ENCODE data around the gene FGFR2. TPM values are rescaled to one million over a fixed set of nuclear protein-coding genes. Genes with fewer than 3 reads are reported as not detected.

Gene FGFR2
- total and polyA plus RNA-seq, 2 donors (not counting 3 experiments of a cell fraction or from before 2014, with no cell fraction given), result 0.06 TPM; not detected in 1

DNA sequence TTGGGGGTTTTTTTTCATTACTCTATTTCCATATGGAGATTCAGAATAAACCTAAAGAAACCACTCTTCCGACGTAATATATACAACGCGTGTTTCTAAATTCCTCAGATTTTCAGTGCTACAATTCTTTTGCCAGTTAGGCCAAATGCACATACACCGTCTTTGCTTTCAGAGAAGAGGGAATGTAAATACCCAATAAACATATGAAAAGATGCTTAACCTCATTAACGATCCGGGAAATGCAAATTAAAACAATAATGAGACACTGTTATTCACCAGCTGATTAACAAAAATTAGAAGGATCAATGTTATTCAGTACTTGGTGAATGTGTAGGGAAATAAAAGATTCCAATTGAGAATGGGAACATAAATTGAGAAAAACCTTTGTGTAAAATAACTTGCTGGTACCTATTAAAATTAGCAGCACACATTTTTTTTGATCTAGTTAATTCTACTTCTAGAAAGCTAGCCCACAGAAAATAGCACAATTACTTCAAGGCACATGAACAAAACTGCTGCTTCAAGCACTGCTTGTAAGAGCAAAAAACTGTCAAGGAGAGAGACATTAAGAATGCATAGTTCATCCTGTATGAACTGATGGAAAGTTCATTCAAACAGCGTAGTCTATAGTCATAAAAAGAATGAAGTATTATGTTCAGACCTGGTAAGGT, 56.7 kb downstream of the FGFR2 start:
- no peak for FAIRE-seq
- H3K9me1 ChIP-seq (replicated peaks; ENCODE audit: control insufficient read depth, extremely low read depth, insufficient read depth, low read length), result no peaks in the 10 kb centered on the region
- H3K9me3 ChIP-seq (replicated peaks; ENCODE audit: control insufficient read depth, insufficient read depth, low read length), result no peaks in the 10 kb centered on the region
- DNase-seq (ENCODE audit: low read depth, low spot score), result no peak
- dilution Hi-C loops (cut with MboI; ENCODE audit: extremely low pct_ligation_motif_present, low sequenced_read_pairs) (no loop called here), intact Hi-C loops (cut with micrococcal nuclease) (no loop called here)
- H2AFZ ChIP-seq (ENCODE audit: low read depth, low read length), result no peak overlapping the region
- BruUV-seq (replicated peaks), result no TSS peak
- no peaks in the 10 kb centered on the region for H3K79me2 ChIP-seq (ENCODE audit: control insufficient read depth, insufficient read depth, low read length)
- POLR2A ChIA-PET, result no interaction called here
- no peak overlapping the region for H3K4me2 ChIP-seq (ENCODE audit: insufficient read depth, low read length)
- TF ChIP-seq, protein P1, sequence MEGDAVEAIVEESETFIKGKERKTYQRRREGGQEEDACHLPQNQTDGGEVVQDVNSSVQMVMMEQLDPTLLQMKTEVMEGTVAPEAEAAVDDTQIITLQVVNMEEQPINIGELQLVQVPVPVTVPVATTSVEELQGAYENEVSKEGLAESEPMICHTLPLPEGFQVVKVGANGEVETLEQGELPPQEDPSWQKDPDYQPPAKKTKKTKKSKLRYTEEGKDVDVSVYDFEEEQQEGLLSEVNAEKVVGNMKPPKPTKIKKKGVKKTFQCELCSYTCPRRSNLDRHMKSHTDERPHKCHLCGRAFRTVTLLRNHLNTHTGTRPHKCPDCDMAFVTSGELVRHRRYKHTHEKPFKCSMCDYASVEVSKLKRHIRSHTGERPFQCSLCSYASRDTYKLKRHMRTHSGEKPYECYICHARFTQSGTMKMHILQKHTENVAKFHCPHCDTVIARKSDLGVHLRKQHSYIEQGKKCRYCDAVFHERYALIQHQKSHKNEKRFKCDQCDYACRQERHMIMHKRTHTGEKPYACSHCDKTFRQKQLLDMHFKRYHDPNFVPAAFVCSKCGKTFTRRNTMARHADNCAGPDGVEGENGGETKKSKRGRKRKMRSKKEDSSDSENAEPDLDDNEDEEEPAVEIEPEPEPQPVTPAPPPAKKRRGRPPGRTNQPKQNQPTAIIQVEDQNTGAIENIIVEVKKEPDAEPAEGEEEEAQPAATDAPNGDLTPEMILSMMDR (IDR thresholded peaks at IDR 0.05; ENCODE audit: extremely low read depth in 1 of 2, insufficient read depth in 1 of 2, low read depth in 1 of 2, low read length in 2 of 2), result no peak
- no peak for TF ChIP-seq MYC (IDR thresholded peaks at IDR 0.05; ENCODE audit: low read depth, low read length)
- TF ChIP-seq, protein P2, sequence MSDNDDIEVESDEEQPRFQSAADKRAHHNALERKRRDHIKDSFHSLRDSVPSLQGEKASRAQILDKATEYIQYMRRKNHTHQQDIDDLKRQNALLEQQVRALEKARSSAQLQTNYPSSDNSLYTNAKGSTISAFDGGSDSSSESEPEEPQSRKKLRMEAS (IDR thresholded peaks at IDR 0.05; ENCODE audit: insufficient read depth, insufficient read length), result no peak
- TF ChIP-seq FOS (IDR thresholded peaks at IDR 0.05; ENCODE audit: borderline replicate concordance, insufficient read depth, low read length), result no peak
- TF ChIP-seq JUN (IDR thresholded peaks at IDR 0.05; ENCODE audit: borderline replicate concordance, insufficient read depth, insufficient read length, low read depth), result no peak
- no peak for TF ChIP-seq EZH2 (IDR thresholded peaks at IDR 0.05; ENCODE audit: borderline replicate concordance, low read depth, low read length, severe bottlenecking)
- TF ChIP-seq POLR2A (IDR thresholded peaks at IDR 0.05; ENCODE audit: low read depth, low read length), result no peak
- no peak for TF ChIP-seq GATA2 (IDR thresholded peaks at IDR 0.05; ENCODE audit: insufficient read depth, insufficient read length, low read depth, low read length)
- no peak for TF ChIP-seq POLR2AphosphoS5 (IDR thresholded peaks at IDR 0.05; ENCODE audit: insufficient read depth, low read depth, low read length)
- H3K4me3 ChIP-seq (replicated peaks in 1 of 3; ENCODE audit: insufficient read depth in 1 of 3, low read depth in 1 of 3, low read length in 3 of 3), result no peak overlapping the region
- peaks cover 5% of the 10 kb centered on the region for H3K4me1 ChIP-seq (ENCODE audit: control insufficient read depth, extremely low read depth, insufficient read depth, low read length)
- H3K36me3 ChIP-seq (ENCODE audit: control insufficient read depth in 2 of 2, extremely low read depth in 1 of 2, insufficient read depth in 2 of 2, low read length in 2 of 2), result no peaks in the 10 kb centered on the region
- no peaks in the 10 kb centered on the region for H4K20me1 ChIP-seq (replicated peaks; ENCODE audit: control insufficient read depth, extremely low read depth, insufficient read depth, low read length)
- CTCF ChIA-PET, result no interaction called here
- H3K9ac ChIP-seq (replicated peaks; ENCODE audit: extremely low read depth, insufficient read depth, low read length), result no peak overlapping the region
- no peaks in the 10 kb centered on the region for H3K27me3 ChIP-seq (ENCODE audit: control insufficient read depth in 2 of 2, insufficient read depth in 2 of 2, low read length in 2 of 2)
- H3K27ac ChIP-seq (ENCODE audit: insufficient read depth, low read depth, low read length), result no peak overlapping the region
